WI38 (cell line): Measurements from ENCODE around the gene FBN1.
A peak's percentile ranks its signal among the peaks of the same experiment; 100 is the strongest.

ENCODE experiments used
- H3K4me3 ChIP-seq: 2 replicates; pipeline ENCODE4 v1.5.1; 2011; ENCODE audit warnings: low read depth, mild to moderate bottlenecking, control low read depth, low read length
- CTCF ChIP-seq: IDR thresholded peaks from 2 replicates; pipeline ENCODE4 v1.5.1; 2012; ENCODE audit warnings: low read depth, mild to moderate bottlenecking, control low read depth, low read length

The FBN1 gene

DNA sequence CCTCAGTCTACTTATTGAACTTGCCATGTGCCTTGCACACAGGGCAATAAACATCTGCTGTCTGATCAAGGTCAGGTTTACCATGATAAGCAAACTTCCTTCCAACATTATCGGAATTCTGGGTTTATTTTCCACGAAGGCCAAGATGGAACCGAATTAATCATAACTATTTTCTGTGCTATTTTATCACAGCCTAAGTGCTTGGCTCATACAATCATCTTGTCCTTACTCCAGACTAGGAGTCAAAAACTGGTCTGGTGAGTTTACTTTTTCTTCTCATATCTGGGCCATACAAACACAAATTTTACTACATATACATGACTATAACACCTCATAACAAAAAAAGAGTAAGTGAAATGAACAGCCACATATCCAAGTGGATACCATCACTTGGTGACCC lies 2.3 kb downstream of the FBN1 start:
- TF ChIP-seq CTCF = no peak
- peak overlapping the region; percentile 98 for H3K4me3 ChIP-seq

- peak overlapping the region; percentile 98 for H3K4me3 ChIP-seq
- TF ChIP-seq CTCF = no peak
Observed at GRCh38 chr15:48642795-48643194, 2.7 kb downstream of the FBN1 start.

- peak overlapping the region; percentile 98 for H3K4me3 ChIP-seq
- 0 out of 2 replicates have a peak, but pooled peaks have one; percentile 5 for TF ChIP-seq CTCF
Observed at GRCh38 chr15:48641416-48641815, 4.1 kb downstream of the FBN1 start.

GRCh38 chr15:48638963-48639362 lies 6.5 kb downstream of the FBN1 start:
- no peak for TF ChIP-seq CTCF
- no peak overlapping the region for H3K4me3 ChIP-seq

- no peak overlapping the region for H3K4me3 ChIP-seq
- TF ChIP-seq CTCF = no peak
Observed at GRCh38 chr15:48637639-48638038, 7.9 kb downstream of the FBN1 start.

DNA sequence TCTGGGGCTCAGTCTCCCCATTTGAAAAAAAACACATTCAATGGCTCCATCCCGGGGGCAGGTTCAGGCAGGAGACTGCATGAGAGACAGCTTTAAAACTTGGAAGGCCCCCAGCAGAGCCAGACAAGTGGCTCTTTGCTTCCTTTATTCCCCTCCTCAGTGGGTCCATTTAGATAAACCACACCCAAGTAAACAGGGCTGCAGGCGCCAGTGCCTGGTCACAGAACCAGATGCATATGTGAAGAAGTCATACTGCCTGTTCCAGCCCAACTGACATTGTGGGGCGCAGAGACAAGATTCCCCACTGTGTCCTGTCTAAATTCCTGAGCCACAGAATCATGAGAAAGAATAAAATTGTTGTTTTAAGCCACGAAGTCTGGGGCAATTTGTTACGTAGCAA lies 9.0 kb downstream of the FBN1 start:
- H3K4me3 ChIP-seq = no peak overlapping the region
- TF ChIP-seq CTCF = no peak

- no peak for TF ChIP-seq CTCF
- no peak overlapping the region for H3K4me3 ChIP-seq
Observed at GRCh38 chr15:48634893-48635292, 10.6 kb downstream of the FBN1 start.
